GM12878 (cell line): ENCODE measurements around the gene NOL11. TPM values are rescaled to one million over a fixed set of nuclear protein-coding genes. Genes with fewer than 3 reads are reported as not detected.

Experiments used
- ATAC-seq: fragments of 200-7000 bp; cut with Tn5 transposase; 3 replicates; pipeline ENCODE4 v1.9.1; 2020; ENCODE audit warnings: mild to moderate bottlenecking, moderate library complexity
- Bru-seq: library from RNA; stranded (reverse); fragments of 400-500 nt; gene quantifications from one replicate; lab custom pipeline; 2021; lab: Mats Ljungman, UMichigan
- BruChase-seq, 2 experiments: library from RNA; stranded (reverse); fragments of 400-500 nt; gene quantifications; one replicate each; lab custom pipeline; 2021; lab: Mats Ljungman, UMichigan
- BruUV-seq: library from RNA; stranded (reverse); fragments of 400-500 nt; replicated peaks from 2 replicates; lab custom pipeline; 2021; lab: Mats Ljungman, UMichigan
- CTCF ChIA-PET: fragments of 300-600 bp; sonication (Branson Sonifier 250); formaldehyde crosslinking; extraction: SDS; loops from one replicate; lab custom pipeline; 2021; ENCODE audit warnings: inconsistent platforms; lab: Yijun Ruan, JAX
- POLR2A ChIA-PET: fragments of 350-600 bp; formaldehyde crosslinking; extraction: SDS; loops from one replicate; lab custom pipeline; 2021; ENCODE audit warnings: inconsistent platforms; lab: Charles Lee
- RAD21 ChIA-PET: fragments of 300-600 bp; sonication (Branson Sonifier 250); formaldehyde crosslinking; loops from one replicate; lab custom pipeline; 2023; ENCODE audit warnings: antibody characterized with exemption; ENCODE audit not compliant: unreplicated experiment; lab: Charles Lee
- SMC1A ChIA-PET: fragments of 300-600 bp; sonication (Branson Sonifier 250); formaldehyde crosslinking; loops from one replicate; lab custom pipeline; 2023; ENCODE audit not compliant: unreplicated experiment, uncharacterized antibody; lab: Charles Lee
- DNase-seq: peaks from one replicate; pipeline ENCODE4 v3.0.0-alpha.2; 2011; ENCODE audit warnings: low read depth, low spot score
- FAIRE-seq: peaks from 3 replicates; lab custom pipeline; 2011; peaks lifted over from hg19 to GRCh38; lab: Jason Lieb, UNC
- H2AFZ ChIP-seq: 2 replicates; pipeline ENCODE4 v1.6.0; 2011; ENCODE audit warnings: low read depth, low read length, control low read depth; ENCODE audit not compliant: control insufficient read depth
- H3K27ac ChIP-seq: 2 replicates; pipeline ENCODE4 v1.5.1; 2011; ENCODE audit warnings: control low read depth; ENCODE audit not compliant: control insufficient read depth, insufficient read depth
- H3K27me3 ChIP-seq, 2 experiments: replicated peaks in 1 of 2; 2 replicates each; pipeline versions ENCODE4 v1.6.0 to v1.6.1; 2011; ENCODE audit warnings: low read length in 1 of 2; ENCODE audit not compliant: control insufficient read depth in 2 of 2, insufficient read depth in 2 of 2
- H3K36me3 ChIP-seq, 2 experiments: 2 replicates each; pipeline ENCODE4 v1.5.1; 2011; ENCODE audit warnings: low read length in 1 of 2; ENCODE audit not compliant: control insufficient read depth in 2 of 2, insufficient read depth in 2 of 2
- H3K4me1 ChIP-seq: 2 replicates; pipeline ENCODE4 v1.6.1; 2011; ENCODE audit warnings: mild to moderate bottlenecking, low read length, moderate library complexity, mixed read lengths; ENCODE audit not compliant: control insufficient read depth, insufficient read depth
- H3K4me2 ChIP-seq: 2 replicates; pipeline ENCODE4 v1.6.0; 2011; ENCODE audit warnings: control low read depth; ENCODE audit not compliant: control insufficient read depth, insufficient read depth
- H3K4me3 ChIP-seq: fragments of 200-600 bp; sonication (generic); 2 replicates; pipeline ENCODE4 v1.5.1; 2016
- H3K79me2 ChIP-seq: 2 replicates; pipeline ENCODE4 v1.6.0; 2011; ENCODE audit warnings: low read length; ENCODE audit not compliant: control insufficient read depth, insufficient read depth
- H3K9ac ChIP-seq: 2 replicates; pipeline ENCODE4 v1.8.0; 2011; ENCODE audit warnings: low read length, control low read depth, mixed read lengths; ENCODE audit not compliant: control insufficient read depth, insufficient read depth
- H3K9me3 ChIP-seq: replicated peaks from 3 replicates; pipeline ENCODE4 v1.5.1; 2011; ENCODE audit warnings: mild to moderate bottlenecking, low read length; ENCODE audit not compliant: control insufficient read depth, insufficient read depth
- H4K20me1 ChIP-seq: 2 replicates; pipeline ENCODE4 v1.6.0; 2011; ENCODE audit not compliant: control insufficient read depth, insufficient read depth
- ATF3 ChIP-seq: IDR thresholded peaks from 2 replicates; pipeline ENCODE4 v1.6.1; 2011; ENCODE audit warnings: low read depth, mild to moderate bottlenecking, low read length, moderate library complexity, borderline replicate concordance; ENCODE audit errors: extremely low read depth
- BCL11A ChIP-seq: IDR thresholded peaks from 2 replicates; pipeline ENCODE4 v1.6.1; 2011; ENCODE audit warnings: low read depth, low read length
- BCL3 ChIP-seq: IDR thresholded peaks from 2 replicates; pipeline ENCODE4 v1.6.1; 2011; ENCODE audit warnings: borderline replicate concordance, low read depth, mild to moderate bottlenecking, moderate library complexity, low read length; ENCODE audit not compliant: insufficient read depth, poor library complexity, severe bottlenecking
- BRCA1 ChIP-seq: IDR thresholded peaks from 2 replicates; pipeline ENCODE4 v1.6.1; 2011; ENCODE audit warnings: low read depth, low read length, improper control_type of control experiment
- HDAC6 ChIP-seq: fragments of 200-600 bp; sonication (generic); IDR thresholded peaks from one replicate; pipeline ENCODE4 v1.8.0; 2017; ENCODE audit warnings: antibody characterized with exemption; ENCODE audit not compliant: unreplicated experiment
- JUNB ChIP-seq: IDR thresholded peaks from 2 replicates; pipeline ENCODE4 v1.6.1; 2016; ENCODE audit warnings: antibody characterized with exemption, mild to moderate bottlenecking
- MLLT1 ChIP-seq: fragments of 450-650 bp; IDR thresholded peaks from 2 replicates; pipeline ENCODE4 v1.6.1; 2016; ENCODE audit warnings: mild to moderate bottlenecking
- PML ChIP-seq: IDR thresholded peaks from 2 replicates; pipeline ENCODE4 v1.6.1; 2012; ENCODE audit warnings: low read length, inconsistent platforms
- RAD21 ChIP-seq: IDR thresholded peaks from 2 replicates; pipeline ENCODE4 v1.6.1; 2011; ENCODE audit warnings: mild to moderate bottlenecking, low read depth, low read length, moderate library complexity; ENCODE audit not compliant: insufficient read depth
- SP1 ChIP-seq: IDR thresholded peaks from one replicate; pipeline ENCODE4 v1.6.1; 2011; ENCODE audit warnings: low read depth, low read length
- TCF7 ChIP-seq: IDR thresholded peaks from 2 replicates; pipeline ENCODE4 v1.6.1; 2014; ENCODE audit warnings: antibody characterized with exemption, borderline replicate concordance
- ZBTB33 ChIP-seq: fragments of 450-650 bp; IDR thresholded peaks from 2 replicates; pipeline ENCODE4 v1.6.1; 2017; ENCODE audit warnings: mild to moderate bottlenecking
- WGBS: methylation state at CpG from one replicate; pipeline ENCODE4 v1.1.6; 2016; ENCODE audit warnings: low lambda C conversion rate; ENCODE audit not compliant: insufficient replicate concordance, insufficient coverage; ENCODE audit errors: missing lambda C conversion rate; 5-methylcytosine and 5-hydroxymethylcytosine counted together
- in situ Hi-C: fragments of 300-500 bp; cut with MboI; formaldehyde crosslinking; loops from 9 replicates; pipeline ENCODE4 v1.14.3; 2018; ENCODE audit warnings: mixed read lengths
- intact Hi-C: fragments of 100-400 bp; cut with micrococcal nuclease; formaldehyde crosslinking; loops from one replicate; pipeline ENCODE4 v1.14.2; 2022; ENCODE audit not compliant: unreplicated experiment
- long read RNA-seq, 2 experiments: library from polyadenylated mRNA; unstranded; transcript quantifications; one replicate each; pipeline ENCODE4 v2.0.0, GENCODE V29; 2019 to 2020
- polyA minus RNA-seq, 3 experiments: library from RNA; depleted of rRNA, polyadenylated mRNA; stranded (reverse); fragments of >200 nt; gene quantifications; 2 replicates each; pipeline ENCODE4 v1.2.3, GENCODE V29; 2011
- polyA plus RNA-seq, 11 experiments: library from polyadenylated mRNA; depleted of rRNA in 4 of 11; unstranded in 6 of 11; stranded (reverse) in 5 of 11; fragments of >200 nt; fragmentation: Nextera tagmentation in 4 of 11; fragmentation: Illumina TruSeq in 1 of 11; extraction: Ambion mirVana in 4 of 11; extraction: Trizol in 1 of 11; gene quantifications; 1 replicate in 1 of 11; 2 replicates in 10 of 11; pipeline versions ENCODE4 v1.2.1 to v1.2.3, GENCODE V29; 2011 to 2016; ENCODE audit warnings: inconsistent platforms in 2 of 11, missing spikeins in 2 of 11, low read depth in 1 of 11
- total RNA-seq, 4 experiments: library from RNA; depleted of rRNA in 3 of 4; stranded (reverse); fragments of >200 nt in 3 of 4; fragmentation: Illumina TruSeq in 1 of 4; extraction: Trizol in 1 of 4; gene quantifications; 2 replicates each; pipeline versions ENCODE4 v1.2.1 to v1.2.3, GENCODE V29; 2013 to 2021

NOL11 gene
- total RNA-seq (2013; cell fraction: nucleolus; rRNA removed) = 121 and 133 TPM in 2 replicates
- total RNA-seq (2014; rRNA removed) (74.4 and 85.7 TPM in 2 replicates), total RNA-seq (2014; rRNA removed; fragmentation: Illumina TruSeq; extraction: Trizol) (91.9 and 96.6 TPM in 2 replicates), total RNA-seq (2021) (69.8 and 74.7 TPM in 2 replicates), polyA plus RNA-seq (2011; rRNA removed) (101 and 128 TPM in 2 replicates), polyA plus RNA-seq (2014; fragmentation: Illumina TruSeq; extraction: Trizol) (84.9 and 103 TPM in 2 replicates), polyA plus RNA-seq (2014; fragmentation: Nextera tagmentation; extraction: Ambion mirVana) (100 to 1,000 TPM in 1 of 2 experiments, 10 to 100 TPM in 1; 92.6 to 130 TPM), polyA plus RNA-seq (2014; rRNA removed) (54.8 and 57.6 TPM in 2 replicates), polyA plus RNA-seq (2016; fragmentation: Nextera tagmentation; extraction: Ambion mirVana) (100 to 1,000 TPM; 109 to 113 TPM), polyA minus RNA-seq (2011; rRNA and poly(A)+ RNA removed) (48.0 and 72.6 TPM in 2 replicates), Bru-seq, nascent RNA (percentile 89 among the genes with signal in this experiment), BruChase-seq, experiment 1, labeled RNA remaining after a 6-hour chase (percentile 88 among the genes with signal in this experiment), BruChase-seq, experiment 2, labeled RNA remaining after a 2-hour chase (percentile 93 among the genes with signal in this experiment)
- polyA plus RNA-seq (2011; ENCODE audit: low read depth) = 35.0 TPM
- 32.6 and 35.6 TPM in 2 replicates for polyA plus RNA-seq (2011; cell fraction: cytosol; rRNA removed)
- 59.3 and 71.1 TPM in 2 replicates for polyA plus RNA-seq (2011; cell fraction: nucleus; rRNA removed)
- polyA plus RNA-seq (2012) = 33.5 and 35.8 TPM in 2 replicates
- polyA minus RNA-seq (2011; cell fraction: cytosol; rRNA and poly(A)+ RNA removed) = 51.9 and 85.7 TPM in 2 replicates
- polyA minus RNA-seq (2011; cell fraction: nucleus; rRNA and poly(A)+ RNA removed) = 42.2 and 69.0 TPM in 2 replicates
- long read RNA-seq, experiment 1, transcript NOL11-201 (18 exons, 2,947 nt) = major isoform, 100 of 119 reads
- long read RNA-seq, experiment 1, partial matches to known transcripts = 10 of 119 reads
- long read RNA-seq, experiment 1, other reads (novel, unspliced or antisense) = 9 of 119 reads
- long read RNA-seq, experiment 2, transcript NOL11-201 (18 exons, 2,947 nt) = major isoform, 1,061 of 1,248 reads
- long read RNA-seq, experiment 2, partial matches to known transcripts = 134 of 1,248 reads
- long read RNA-seq, experiment 2, other reads (novel, unspliced or antisense) = 52 of 1,248 reads

GRCh38 chr17:67717624-67718324, at the start of gene NOL11:
Gene NOL11, plus strand, starts transcription at chr17:67717936. Its CDS starts 12 bp downstream, at chr17:67717948.
- ATAC-seq (peak; percentile 95), FAIRE-seq (peak; percentile 88), DNase-seq (peak; percentile 97)
- 1% methylated on average over 49 of the region's 49 CpGs for WGBS
- CTCF ChIA-PET = interaction anchor here (0.5 to 4.1 kb wide), 17 partner anchors 11 to 424 kb away, joined by 3 to 16 read pairs (median 4); no protein-coding TSS in a partner anchor
- Histone ChIP-seq H3K27me3 (no peaks in the 10 kb centered on the region), H3K4me2 (peak within 1 kb of the TSS; percentile 85), H3K4me3 (peak within 1 kb of the TSS; percentile 95), H2AFZ (peak within 1 kb of the TSS; percentile 84), H3K79me2 (peaks cover 29% of the 10 kb centered on the region), H3K36me3 (peaks cover 3 to 16% of the 10 kb centered on the region in 2 experiments; a peak in 2 of 4 replicates), H3K4me1 (peaks cover 6% of the 10 kb centered on the region), H3K9ac (peak within 1 kb of the TSS; percentile 95), H3K27ac (peak within 1 kb of the TSS; percentile 91), H3K9me3 (no peaks in the 10 kb centered on the region), H4K20me1 (no peaks in the 10 kb centered on the region)
- SMC1A ChIA-PET = interaction anchor here (0.6 to 2.0 kb wide), 9 partner anchors 31 to 1003 kb away, joined by 3 to 10 read pairs (median 3); no protein-coding TSS in a partner anchor
- TSS peak; percentile 92 for BruUV-seq
- intact Hi-C loops (loop anchor here (1.0 to 10.0 kb wide), 4 partner anchors 67 to 343 kb away; partner anchors contain the start of genes BPTF and PITPNC1), in situ Hi-C loops (loop anchor here (5.0 kb wide), 1 partner anchor 350 kb away; the partner anchor contains the start of gene PSMD12)
- POLR2A ChIA-PET = interaction anchor here (0.5 to 1.3 kb wide), 13 partner anchors 10 to 512 kb away, joined by 3 to 7 read pairs (median 3); no protein-coding TSS in a partner anchor
- RAD21 ChIA-PET = interaction anchor here (0.6 to 1.6 kb wide), 7 partner anchors 18 to 338 kb away, joined by 3 to 5 read pairs (median 3); no protein-coding TSS in a partner anchor
- TF ChIP-seq BCL3 = no peak
- peak; percentile 94 for TF ChIP-seq BRCA1
- TF ChIP-seq HDAC6 = peak; percentile 50
- TF ChIP-seq JUNB = no peak
- no peak for TF ChIP-seq ZBTB33
- TF ChIP-seq RAD21 = peak; percentile 56
- peak; percentile 55 for TF ChIP-seq SP1
- TF ChIP-seq TCF7 = no peak
- TF ChIP-seq PML = peak; percentile 99
- TF ChIP-seq ATF3 = no peak
- peak; percentile 58; the same call in 1 of the 2 replicates for TF ChIP-seq MLLT1
- TF ChIP-seq BCL11A = no peak
